ENCODE measurements around the gene MRPL41.

- TF ChIP-seq GABPA (IDR thresholded peaks at IDR 0.05; ENCODE audit: low read depth) (no peak), CTCF (IDR thresholded peaks at IDR 0.05; ENCODE audit: insufficient read depth, low read length) (no peak)
Measured at GRCh38 chr9:137514691-137515337, 36.9 kb upstream of the MRPL41 start.

All from HL-60 (cell line).